ENCODE results near the gene KCNJ6. TPM values are rescaled to one million over a fixed set of nuclear protein-coding genes. Genes with fewer than 3 reads are reported as not detected.
A peak's percentile ranks its signal among the peaks of the same experiment; 100 is the strongest.
"Not testable (repeated sequence)": the region's sequence is repeated elsewhere in the genome, so short reads cannot be mapped to it uniquely, and the experiment has no call there.

KCNJ6 gene
- total RNA-seq, 4 donors from 2014 or later: 0.62 TPM; not detected in 3

GRCh38 chr21:37582590-37582989 is 333.7 kb downstream of the KCNJ6 start:
- Histone ChIP-seq H3K36me3 (no peaks in the 10 kb centered on the region), H3K27me3 (no peaks in the 10 kb centered on the region), H3K4me1 (no peaks in the 10 kb centered on the region), H3K4me3 (no peak overlapping the region), H3K27ac (no peak overlapping the region), H3K9me3 (peaks cover 0 to 9% of the 10 kb centered on the region in 2 donors)
- intact Hi-C loops (cut with DNase I; ENCODE audit: low total_unique reads): no loop called here
- DNase-seq: peak; percentile 21 to 27
- TF ChIP-seq CTCF (IDR thresholded peaks at IDR 0.05): peak; percentile 47 to 67 (median 61)
- no peak for TF ChIP-seq POLR2A (IDR thresholded peaks at IDR 0.05)

- H3K27ac ChIP-seq: no peak overlapping the region
- H3K4me3 ChIP-seq: no peak overlapping the region
- H3K36me3 ChIP-seq: no peaks in the 10 kb centered on the region
- H3K4me1 ChIP-seq: no peaks in the 10 kb centered on the region
- intact Hi-C loops (cut with DNase I; ENCODE audit: low total_unique reads): no loop called here
- DNase-seq: no peak
- no peaks in the 10 kb centered on the region for H3K27me3 ChIP-seq
- H3K9me3 ChIP-seq: peaks cover 0 to 9% of the 10 kb centered on the region in 2 donors
- TF ChIP-seq POLR2A (IDR thresholded peaks at IDR 0.05): no peak
- TF ChIP-seq CTCF (IDR thresholded peaks at IDR 0.05): no peak
Observed at GRCh38 chr21:37580666-37581065, 335.6 kb downstream of the KCNJ6 start.

- intact Hi-C loops (cut with DNase I; ENCODE audit: low total_unique reads): no loop called here
- Histone ChIP-seq H3K36me3 (no peaks in the 10 kb centered on the region), H3K9me3 (peaks cover 0 to 9% of the 10 kb centered on the region in 2 donors), H3K27ac (no peak overlapping the region), H3K4me3 (no peak overlapping the region), H3K4me1 (no peaks in the 10 kb centered on the region), H3K27me3 (no peaks in the 10 kb centered on the region)
- no peak for DNase-seq
- TF ChIP-seq CTCF (IDR thresholded peaks at IDR 0.05): no peak
- no peak for TF ChIP-seq POLR2A (IDR thresholded peaks at IDR 0.05)
Observed at GRCh38 chr21:37579356-37579755, 336.9 kb downstream of the KCNJ6 start.

GRCh38 chr21:37578471-37579126 is 337.7 kb downstream of the KCNJ6 start:
- Histone ChIP-seq H3K27ac (no peak overlapping the region), H3K27me3 (no peaks in the 10 kb centered on the region), H3K36me3 (no peaks in the 10 kb centered on the region), H3K4me3 (no peak overlapping the region), H3K4me1 (no peaks in the 10 kb centered on the region), H3K9me3 (peaks cover 0 to 9% of the 10 kb centered on the region in 2 donors)
- intact Hi-C loops (cut with DNase I; ENCODE audit: low total_unique reads): no loop called here
- TF ChIP-seq CTCF (IDR thresholded peaks at IDR 0.05): no peak
- TF ChIP-seq POLR2A (IDR thresholded peaks at IDR 0.05): no peak
- DNase-seq: no peak

- intact Hi-C loops (cut with DNase I; ENCODE audit: low total_unique reads); H3K4me3 ChIP-seq; DNase-seq: not testable (repeated sequence)
Observed at GRCh38 chr21:37576929-37577328, 339.3 kb downstream of the KCNJ6 start.

More at GRCh38 chr21:37576929-37577328, 339.3 kb downstream of the KCNJ6 start:
- H3K27me3 ChIP-seq, H3K9me3 ChIP-seq, H3K4me1 ChIP-seq, H3K27ac ChIP-seq, H3K36me3 ChIP-seq: not testable (repeated sequence)

All from uterus (tissue), 4 donors.